ENCODE data around the gene AGAP1.

AGAP1 gene

DNA sequence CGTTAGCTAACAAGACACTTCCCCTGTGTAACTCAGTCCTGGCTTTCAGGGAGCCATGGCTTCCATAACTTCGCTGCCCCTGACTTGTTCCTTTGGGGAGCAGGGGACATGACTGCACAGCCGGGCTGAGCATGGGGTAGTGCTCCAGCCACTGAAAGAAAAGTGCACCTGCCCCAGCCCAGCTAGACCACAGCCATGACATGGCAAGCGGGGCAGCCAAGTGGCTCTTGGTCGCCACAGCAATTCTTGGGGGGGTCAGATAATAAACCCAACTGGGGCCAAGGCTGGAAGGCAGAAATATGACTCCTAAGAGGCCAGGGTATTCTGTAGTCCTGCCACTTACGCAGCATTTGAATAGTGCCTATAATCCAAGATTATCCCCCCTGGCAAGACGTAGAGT is 385.3 kb downstream of the AGAP1 start:
- TF ChIP-seq FOXP2 (optimal IDR thresholded peaks at IDR 0.05; ENCODE audit: borderline replicate concordance, extremely low read depth, extremely low read length, insufficient read depth) (no peak), POLR2AphosphoS5 (IDR thresholded peaks at IDR 0.05; ENCODE audit: low read depth, low read length) (no peak), TAF1 (IDR thresholded peaks at IDR 0.05; ENCODE audit: borderline replicate concordance, insufficient read depth, low read length) (no peak), SIN3A (IDR thresholded peaks at IDR 0.05; ENCODE audit: borderline replicate concordance, insufficient read depth, low read length) (no peak)
- TF ChIP-seq, protein P1, sequence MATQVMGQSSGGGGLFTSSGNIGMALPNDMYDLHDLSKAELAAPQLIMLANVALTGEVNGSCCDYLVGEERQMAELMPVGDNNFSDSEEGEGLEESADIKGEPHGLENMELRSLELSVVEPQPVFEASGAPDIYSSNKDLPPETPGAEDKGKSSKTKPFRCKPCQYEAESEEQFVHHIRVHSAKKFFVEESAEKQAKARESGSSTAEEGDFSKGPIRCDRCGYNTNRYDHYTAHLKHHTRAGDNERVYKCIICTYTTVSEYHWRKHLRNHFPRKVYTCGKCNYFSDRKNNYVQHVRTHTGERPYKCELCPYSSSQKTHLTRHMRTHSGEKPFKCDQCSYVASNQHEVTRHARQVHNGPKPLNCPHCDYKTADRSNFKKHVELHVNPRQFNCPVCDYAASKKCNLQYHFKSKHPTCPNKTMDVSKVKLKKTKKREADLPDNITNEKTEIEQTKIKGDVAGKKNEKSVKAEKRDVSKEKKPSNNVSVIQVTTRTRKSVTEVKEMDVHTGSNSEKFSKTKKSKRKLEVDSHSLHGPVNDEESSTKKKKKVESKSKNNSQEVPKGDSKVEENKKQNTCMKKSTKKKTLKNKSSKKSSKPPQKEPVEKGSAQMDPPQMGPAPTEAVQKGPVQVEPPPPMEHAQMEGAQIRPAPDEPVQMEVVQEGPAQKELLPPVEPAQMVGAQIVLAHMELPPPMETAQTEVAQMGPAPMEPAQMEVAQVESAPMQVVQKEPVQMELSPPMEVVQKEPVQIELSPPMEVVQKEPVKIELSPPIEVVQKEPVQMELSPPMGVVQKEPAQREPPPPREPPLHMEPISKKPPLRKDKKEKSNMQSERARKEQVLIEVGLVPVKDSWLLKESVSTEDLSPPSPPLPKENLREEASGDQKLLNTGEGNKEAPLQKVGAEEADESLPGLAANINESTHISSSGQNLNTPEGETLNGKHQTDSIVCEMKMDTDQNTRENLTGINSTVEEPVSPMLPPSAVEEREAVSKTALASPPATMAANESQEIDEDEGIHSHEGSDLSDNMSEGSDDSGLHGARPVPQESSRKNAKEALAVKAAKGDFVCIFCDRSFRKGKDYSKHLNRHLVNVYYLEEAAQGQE (IDR thresholded peaks at IDR 0.05; ENCODE audit: insufficient read depth in 1 of 2, low read depth in 2 of 2, low read length in 2 of 2), result no peak

DNA sequence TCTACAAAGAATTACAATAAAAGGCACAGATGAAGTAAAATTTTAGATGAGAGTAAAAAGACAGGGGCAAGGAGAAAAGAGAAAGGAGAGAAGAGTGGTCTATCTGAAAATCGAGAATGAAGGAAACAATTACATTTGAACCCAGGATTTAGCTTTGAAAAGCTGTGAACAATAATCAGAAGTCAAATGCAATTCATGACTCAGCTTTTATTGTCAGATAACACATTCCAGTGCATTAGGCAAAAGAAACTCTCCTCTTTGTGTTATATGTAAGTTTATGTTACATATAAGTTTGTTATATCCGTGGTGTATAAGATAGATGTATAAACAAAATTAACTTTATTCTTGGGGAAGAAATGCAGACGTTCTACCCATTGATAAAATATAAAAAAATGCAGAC is 389.8 kb downstream of the AGAP1 start:
- TF ChIP-seq SIN3A (IDR thresholded peaks at IDR 0.05; ENCODE audit: borderline replicate concordance, insufficient read depth, low read length), result no peak

DNA sequence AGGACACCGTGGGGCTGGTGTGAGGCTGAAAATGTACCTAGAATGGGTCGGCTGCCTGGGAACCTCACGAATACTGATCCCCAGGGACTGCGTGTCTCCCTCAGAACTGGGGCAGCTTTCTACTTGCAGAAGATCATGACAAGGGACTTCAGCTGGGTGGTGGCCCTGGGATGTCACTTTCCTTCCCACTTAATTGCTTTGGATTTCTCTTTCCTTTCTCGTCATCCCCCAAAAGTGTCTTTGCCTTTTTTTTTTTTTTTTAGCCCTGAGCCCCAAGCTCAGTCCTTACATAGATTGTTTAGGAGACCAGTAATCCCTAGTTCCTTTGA is 395.4 kb downstream of the AGAP1 start:
- no peak for TF ChIP-seq FOXP2 (optimal IDR thresholded peaks at IDR 0.05; ENCODE audit: borderline replicate concordance, extremely low read depth, extremely low read length, insufficient read depth)
- TF ChIP-seq POLR2AphosphoS5 (IDR thresholded peaks at IDR 0.05; ENCODE audit: low read depth, low read length), result no peak
- no peak for TF ChIP-seq SIN3A (IDR thresholded peaks at IDR 0.05; ENCODE audit: borderline replicate concordance, insufficient read depth, low read length)
- TF ChIP-seq, protein P1 (IDR thresholded peaks at IDR 0.05; ENCODE audit: insufficient read depth in 1 of 2, low read depth in 2 of 2, low read length in 2 of 2), result no peak
- TF ChIP-seq TAF1 (IDR thresholded peaks at IDR 0.05; ENCODE audit: borderline replicate concordance, insufficient read depth, low read length), result no peak

DNA sequence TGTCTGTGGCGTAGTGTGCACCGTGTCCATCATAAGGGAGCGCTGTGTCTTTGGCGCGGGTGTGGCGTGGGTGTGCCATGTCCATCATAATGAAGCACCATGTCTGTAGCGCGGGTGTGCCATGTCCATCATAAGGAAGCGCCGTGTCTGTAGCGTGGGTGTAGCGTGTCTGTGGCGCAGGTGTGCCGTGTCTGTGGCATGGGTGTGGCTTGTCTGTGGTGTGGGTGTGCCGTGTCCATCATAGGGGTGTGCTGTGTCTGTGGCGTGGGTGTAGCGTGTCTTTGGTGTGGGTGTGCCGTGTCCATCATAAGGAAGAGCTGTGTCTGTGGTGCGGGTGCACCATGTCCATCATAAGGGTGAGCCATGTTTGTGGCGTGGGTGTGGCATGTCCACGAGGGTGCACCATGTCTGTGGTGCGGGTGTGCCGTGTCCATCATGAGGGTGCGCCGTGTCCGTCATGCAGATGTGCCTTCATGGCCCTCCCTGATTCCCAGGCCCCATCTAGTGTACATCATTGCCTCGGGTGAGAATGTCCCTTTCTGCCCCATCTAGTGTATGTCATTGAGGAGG is 399.4 kb downstream of the AGAP1 start:
- no peak for TF ChIP-seq TAF1 (IDR thresholded peaks at IDR 0.05; ENCODE audit: borderline replicate concordance, insufficient read depth, low read length)
- TF ChIP-seq FOXP2 (optimal IDR thresholded peaks at IDR 0.05; ENCODE audit: borderline replicate concordance, extremely low read depth, extremely low read length, insufficient read depth), result no peak
- no peak for TF ChIP-seq POLR2AphosphoS5 (IDR thresholded peaks at IDR 0.05; ENCODE audit: low read depth, low read length)
- TF ChIP-seq, protein P1 (IDR thresholded peaks at IDR 0.05; ENCODE audit: insufficient read depth in 1 of 2, low read depth in 2 of 2, low read length in 2 of 2), result no peak
- no peak for TF ChIP-seq SIN3A (IDR thresholded peaks at IDR 0.05; ENCODE audit: borderline replicate concordance, insufficient read depth, low read length)

- TF ChIP-seq SIN3A (IDR thresholded peaks at IDR 0.05; ENCODE audit: borderline replicate concordance, insufficient read depth, low read length) (no peak), POLR2AphosphoS5 (IDR thresholded peaks at IDR 0.05; ENCODE audit: low read depth, low read length) (no peak), TAF1 (IDR thresholded peaks at IDR 0.05; ENCODE audit: borderline replicate concordance, insufficient read depth, low read length) (no peak), FOXP2 (optimal IDR thresholded peaks at IDR 0.05; ENCODE audit: borderline replicate concordance, extremely low read depth, extremely low read length, insufficient read depth) (no peak)
- TF ChIP-seq, protein P1 (IDR thresholded peaks at IDR 0.05; ENCODE audit: insufficient read depth in 1 of 2, low read depth in 2 of 2, low read length in 2 of 2), result no peak
Measured at GRCh38 chr2:235894839-235895238, 401.0 kb downstream of the AGAP1 start.
